CD4-positive, alpha-beta T cell treated with Interleukin-15 for 1 hour (primary cell): ENCODE results near the gene SLC36A1.

Source experiments
- DNase-seq: peaks from one replicate; pipeline ENCODE4 v3.0.0-alpha.2; 2020

Gene SLC36A1

GRCh38 chr5:151451626-151452520 is 4.5 kb downstream of the SLC36A1 start:
- no peak for DNase-seq

- DNase-seq, result no peak
These were observed 6.8 kb downstream of the SLC36A1 start for GRCh38 chr5:151454166-151454565.

GRCh38 chr5:151454889-151455288 is 7.5 kb downstream of the SLC36A1 start:
- DNase-seq, result no peak

GRCh38 chr5:151456321-151456940 is 9.0 kb downstream of the SLC36A1 start:
- no peak for DNase-seq

- no peak for DNase-seq
These were observed 10.9 kb downstream of the SLC36A1 start for GRCh38 chr5:151458314-151458713.

- no peak for DNase-seq
These were observed 12.4 kb downstream of the SLC36A1 start for GRCh38 chr5:151459680-151460324.

GRCh38 chr5:151461312-151461711 is 13.9 kb downstream of the SLC36A1 start:
- DNase-seq, result no peak

- no peak for DNase-seq
These were observed 16.0 kb downstream of the SLC36A1 start for GRCh38 chr5:151463137-151464029.

- DNase-seq, result no peak
These were observed 16.7 kb downstream of the SLC36A1 start for GRCh38 chr5:151464101-151464500.

GRCh38 chr5:151465476-151465875 is 18.1 kb downstream of the SLC36A1 start:
- no peak for DNase-seq

GRCh38 chr5:151467576-151467975 is 20.2 kb downstream of the SLC36A1 start:
- DNase-seq, result no peak

GRCh38 chr5:151469386-151469785 is 22.0 kb downstream of the SLC36A1 start:
- no peak for DNase-seq

GRCh38 chr5:151469992-151470391 is 22.6 kb downstream of the SLC36A1 start:
- DNase-seq, result no peak

GRCh38 chr5:151470439-151470838 is 23.0 kb downstream of the SLC36A1 start:
- no peak for DNase-seq

GRCh38 chr5:151471276-151471675 is 23.9 kb downstream of the SLC36A1 start:
- DNase-seq, result no peak

GRCh38 chr5:151474799-151475198 is 27.4 kb downstream of the SLC36A1 start:
- DNase-seq, result no peak

- no peak for DNase-seq
These were observed 28.0 kb downstream of the SLC36A1 start for GRCh38 chr5:151475388-151475787.

- DNase-seq, result no peak
These were observed 28.6 kb downstream of the SLC36A1 start for GRCh38 chr5:151476016-151476415.

GRCh38 chr5:151477101-151477500 is 29.7 kb downstream of the SLC36A1 start:
- DNase-seq, result no peak

GRCh38 chr5:151480384-151481293 is 33.2 kb downstream of the SLC36A1 start:
- no peak for DNase-seq

- DNase-seq, result peak; percentile 21
These were observed 35.8 kb downstream of the SLC36A1 start for GRCh38 chr5:151483176-151483575.

- DNase-seq, result no peak
These were observed 36.2 kb downstream of the SLC36A1 start for GRCh38 chr5:151483647-151484046.
